Activated CD4-positive, alpha-beta memory T cell treated with anti-CD3 and anti-CD28 coated beads, Interleukin-2, amount 10 ng/mL, durations not matched to agents 7 days and 5 days (primary cell): ENCODE results near the gene CDK5R2. TPM values are rescaled to one million over a fixed set of nuclear protein-coding genes. Genes with fewer than 3 reads are reported as not detected.

Source experiments
- CTCF ChIA-PET: fragments of 350-600 bp; sonication (Branson Sonifier 250); formaldehyde crosslinking; loops from one replicate; lab custom pipeline; 2021; ENCODE audit warnings: antibody characterized with exemption, inconsistent platforms; lab: Charles Lee
- POLR2A ChIA-PET: fragments of 350-600 bp; sonication (Branson Sonifier 250); formaldehyde crosslinking; loops from one replicate; lab custom pipeline; 2021; ENCODE audit warnings: antibody characterized with exemption; lab: Charles Lee
- DNase-seq: peaks from one replicate; pipeline ENCODE4 v3.0.0-alpha.2; 2020
- H3K27ac Mint-ChIP-seq: one replicate; pipeline ENCODE4 v1.8.0; 2021; ENCODE audit warnings: mild to moderate bottlenecking, mixed read lengths
- H3K27me3 Mint-ChIP-seq: one replicate; pipeline ENCODE4 v1.8.0; 2021; ENCODE audit warnings: mixed read lengths
- H3K36me3 Mint-ChIP-seq: one replicate; pipeline ENCODE4 v1.8.0; 2021; ENCODE audit warnings: low read depth, mixed read lengths
- H3K4me1 Mint-ChIP-seq: one replicate; pipeline ENCODE4 v1.8.0; 2021; ENCODE audit warnings: mixed read lengths
- H3K4me3 Mint-ChIP-seq: one replicate; pipeline ENCODE4 v1.8.0; 2021; ENCODE audit warnings: mild to moderate bottlenecking, mixed read lengths
- H3K9me3 Mint-ChIP-seq: one replicate; pipeline ENCODE4 v1.8.0; 2021; ENCODE audit warnings: mixed read lengths
- total RNA-seq, 2 experiments: library from RNA; stranded (reverse); gene quantifications; one replicate each; pipeline ENCODE4 v1.2.3, GENCODE V29; 2021

The CDK5R2 gene
- total RNA-seq, 2 experiments from 2014 or later, result not detected

GRCh38 chr2:218954541-218955300, 4.7 kb upstream of the CDK5R2 start:
- CTCF ChIA-PET, result interaction anchor here (0.6 kb wide), 1 partner anchor 22 kb away, joined by 3 read pairs; no protein-coding TSS in a partner anchor
- Mint-ChIP-seq H3K4me3 (no peak overlapping the region), H3K9me3 (no peaks in the 10 kb centered on the region), H3K4me1 (peaks cover 8% of the 10 kb centered on the region), H3K27ac (no peak overlapping the region), H3K36me3 (no peaks in the 10 kb centered on the region), H3K27me3 (peaks cover 42% of the 10 kb centered on the region)
- DNase-seq, result no peak
- POLR2A ChIA-PET, result no interaction called here

DNA sequence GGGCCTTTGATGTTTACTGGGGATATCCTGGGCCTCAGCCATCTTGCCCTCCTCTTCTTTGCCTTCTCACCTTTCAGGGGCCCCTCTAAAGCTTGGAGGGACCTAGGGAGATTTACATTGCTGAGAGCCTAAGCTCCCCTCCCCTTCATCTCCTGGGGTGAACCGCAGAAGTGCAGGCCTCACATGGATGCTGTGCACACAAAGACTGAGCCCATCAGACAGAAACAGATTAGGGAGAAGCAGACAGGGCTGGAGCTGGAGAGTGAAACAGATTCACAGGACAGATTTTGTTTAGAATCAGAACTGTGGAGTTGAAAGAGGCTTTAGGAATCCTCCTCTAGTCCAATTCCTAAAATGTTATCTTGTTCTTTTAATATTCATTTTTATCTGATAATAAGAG, 3.4 kb upstream of the CDK5R2 start:
- Mint-ChIP-seq H3K36me3 (no peaks in the 10 kb centered on the region), H3K9me3 (no peaks in the 10 kb centered on the region), H3K27me3 (peaks cover 47% of the 10 kb centered on the region), H3K4me1 (peaks cover 12% of the 10 kb centered on the region), H3K27ac (no peak overlapping the region), H3K4me3 (no peak overlapping the region)
- CTCF ChIA-PET, result interaction anchor here (1.7 kb wide), 1 partner anchor 24 kb away, joined by 5 read pairs; no protein-coding TSS in a partner anchor
- no peak for DNase-seq
- POLR2A ChIA-PET, result no interaction called here

DNA sequence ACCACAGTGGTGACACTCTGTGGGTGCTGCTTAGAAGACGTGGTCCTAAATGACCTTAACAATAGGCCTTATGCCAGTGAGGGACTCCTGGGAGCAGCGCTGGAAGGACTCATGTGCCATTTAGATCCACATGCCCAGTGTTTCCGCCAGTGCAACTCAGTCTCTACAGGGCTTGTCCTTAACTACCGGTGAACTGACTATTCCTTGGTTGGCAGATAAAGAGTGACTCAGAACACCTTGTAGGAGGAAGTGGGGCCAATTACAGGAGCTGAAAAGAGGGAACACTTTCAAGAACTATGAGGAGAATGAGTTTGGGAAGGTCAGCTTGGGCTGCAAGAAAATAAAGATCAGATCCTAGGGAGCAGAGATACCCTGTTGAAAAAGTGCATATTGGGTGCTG, 1.8 kb upstream of the CDK5R2 start:
- DNase-seq, result no peak
- no peaks in the 10 kb centered on the region for H3K9me3 Mint-ChIP-seq
- POLR2A ChIA-PET, result no interaction called here
- peaks cover 15% of the 10 kb centered on the region for H3K4me1 Mint-ChIP-seq
- no peak overlapping the region for H3K27ac Mint-ChIP-seq
- H3K4me3 Mint-ChIP-seq, result no peak overlapping the region
- CTCF ChIA-PET, result interaction anchor here (1.7 kb wide), 1 partner anchor 22 kb away, joined by 5 read pairs; no protein-coding TSS in a partner anchor
- H3K27me3 Mint-ChIP-seq, result peaks cover 58% of the 10 kb centered on the region
- no peaks in the 10 kb centered on the region for H3K36me3 Mint-ChIP-seq

DNA sequence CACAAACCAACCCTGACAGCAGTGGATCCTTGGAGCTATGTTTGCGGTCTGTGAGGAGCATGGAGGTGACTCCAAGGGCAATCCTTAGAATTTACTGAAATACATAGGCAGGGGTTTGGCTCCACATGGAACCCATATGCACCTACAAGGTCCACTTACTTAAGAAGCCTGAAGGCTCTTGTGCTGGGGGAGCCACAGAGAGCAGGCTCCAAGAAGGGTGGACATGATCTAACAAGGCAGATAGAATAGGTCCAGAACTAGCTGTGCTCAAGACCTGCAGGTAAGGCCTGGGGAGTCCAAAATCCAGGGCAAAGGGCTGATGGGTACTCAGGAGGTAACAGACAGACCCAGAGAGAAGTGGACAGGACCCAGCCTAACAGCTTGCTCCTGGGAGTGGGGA, 1.2 kb upstream of the CDK5R2 start:
- DNase-seq, result no peak
- peaks cover 15% of the 10 kb centered on the region for H3K4me1 Mint-ChIP-seq
- H3K36me3 Mint-ChIP-seq, result no peaks in the 10 kb centered on the region
- no peak overlapping the region for H3K4me3 Mint-ChIP-seq
- H3K9me3 Mint-ChIP-seq, result no peaks in the 10 kb centered on the region
- H3K27ac Mint-ChIP-seq, result no peak overlapping the region
- peaks cover 63% of the 10 kb centered on the region for H3K27me3 Mint-ChIP-seq
- ChIA-PET CTCF (interaction anchor here (1.4 kb wide), 1 partner anchor 37 kb away, joined by 3 read pairs; no protein-coding TSS in a partner anchor), POLR2A (no interaction called here)

DNA sequence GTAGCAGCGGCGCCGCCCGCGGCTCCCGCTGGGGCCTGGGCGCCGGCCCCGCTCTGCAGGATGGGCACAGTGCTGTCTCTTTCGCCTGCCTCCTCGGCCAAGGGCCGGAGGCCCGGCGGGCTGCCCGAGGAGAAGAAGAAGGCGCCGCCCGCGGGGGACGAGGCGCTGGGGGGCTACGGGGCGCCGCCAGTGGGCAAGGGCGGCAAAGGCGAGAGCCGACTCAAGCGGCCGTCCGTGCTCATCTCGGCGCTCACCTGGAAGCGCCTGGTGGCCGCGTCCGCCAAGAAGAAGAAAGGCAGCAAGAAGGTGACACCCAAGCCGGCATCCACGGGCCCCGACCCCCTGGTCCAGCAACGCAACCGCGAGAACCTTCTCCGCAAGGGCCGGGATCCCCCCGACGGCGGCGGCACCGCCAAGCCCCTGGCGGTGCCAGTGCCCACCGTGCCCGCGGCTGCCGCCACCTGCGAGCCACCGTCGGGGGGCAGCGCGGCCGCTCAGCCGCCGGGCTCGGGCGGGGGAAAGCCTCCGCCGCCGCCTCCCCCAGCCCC, 369 bp downstream of the CDK5R2 start:
- ChIA-PET CTCF (interaction anchor here (1.3 to 1.4 kb wide), 2 partner anchors 35 to 62 kb away, joined by 3 read pairs; no protein-coding TSS in a partner anchor), POLR2A (interaction anchor here (1.0 kb wide), 1 partner anchor 22 kb away, joined by 3 read pairs; no protein-coding TSS in a partner anchor)
- Mint-ChIP-seq H3K4me3 (no peak overlapping the region), H3K9me3 (no peaks in the 10 kb centered on the region), H3K27ac (no peak overlapping the region), H3K4me1 (peaks cover 15% of the 10 kb centered on the region), H3K27me3 (peaks cover 76% of the 10 kb centered on the region), H3K36me3 (no peaks in the 10 kb centered on the region)
- no peak for DNase-seq

- no peaks in the 10 kb centered on the region for H3K9me3 Mint-ChIP-seq
- no peak for DNase-seq
- H3K4me1 Mint-ChIP-seq, result peaks cover 15% of the 10 kb centered on the region
- no peak overlapping the region for H3K27ac Mint-ChIP-seq
- H3K27me3 Mint-ChIP-seq, result peaks cover 73% of the 10 kb centered on the region
- POLR2A ChIA-PET, result no interaction called here
- H3K36me3 Mint-ChIP-seq, result no peaks in the 10 kb centered on the region
- CTCF ChIA-PET, result interaction anchor here (1.3 kb wide), 1 partner anchor 62 kb away, joined by 3 read pairs; no protein-coding TSS in a partner anchor
- H3K4me3 Mint-ChIP-seq, result no peak overlapping the region
These were observed 1.1 kb downstream of the CDK5R2 start for GRCh38 chr2:218960309-218961165.

- peaks cover 15% of the 10 kb centered on the region for H3K4me1 Mint-ChIP-seq
- no peaks in the 10 kb centered on the region for H3K9me3 Mint-ChIP-seq
- POLR2A ChIA-PET, result no interaction called here
- H3K36me3 Mint-ChIP-seq, result no peaks in the 10 kb centered on the region
- H3K27ac Mint-ChIP-seq, result peak overlapping the region; percentile 40
- no peak overlapping the region for H3K4me3 Mint-ChIP-seq
- H3K27me3 Mint-ChIP-seq, result peaks cover 73% of the 10 kb centered on the region
- DNase-seq, result no peak
- CTCF ChIA-PET, result no interaction called here
These were observed 1.8 kb downstream of the CDK5R2 start for GRCh38 chr2:218961229-218961628.

DNA sequence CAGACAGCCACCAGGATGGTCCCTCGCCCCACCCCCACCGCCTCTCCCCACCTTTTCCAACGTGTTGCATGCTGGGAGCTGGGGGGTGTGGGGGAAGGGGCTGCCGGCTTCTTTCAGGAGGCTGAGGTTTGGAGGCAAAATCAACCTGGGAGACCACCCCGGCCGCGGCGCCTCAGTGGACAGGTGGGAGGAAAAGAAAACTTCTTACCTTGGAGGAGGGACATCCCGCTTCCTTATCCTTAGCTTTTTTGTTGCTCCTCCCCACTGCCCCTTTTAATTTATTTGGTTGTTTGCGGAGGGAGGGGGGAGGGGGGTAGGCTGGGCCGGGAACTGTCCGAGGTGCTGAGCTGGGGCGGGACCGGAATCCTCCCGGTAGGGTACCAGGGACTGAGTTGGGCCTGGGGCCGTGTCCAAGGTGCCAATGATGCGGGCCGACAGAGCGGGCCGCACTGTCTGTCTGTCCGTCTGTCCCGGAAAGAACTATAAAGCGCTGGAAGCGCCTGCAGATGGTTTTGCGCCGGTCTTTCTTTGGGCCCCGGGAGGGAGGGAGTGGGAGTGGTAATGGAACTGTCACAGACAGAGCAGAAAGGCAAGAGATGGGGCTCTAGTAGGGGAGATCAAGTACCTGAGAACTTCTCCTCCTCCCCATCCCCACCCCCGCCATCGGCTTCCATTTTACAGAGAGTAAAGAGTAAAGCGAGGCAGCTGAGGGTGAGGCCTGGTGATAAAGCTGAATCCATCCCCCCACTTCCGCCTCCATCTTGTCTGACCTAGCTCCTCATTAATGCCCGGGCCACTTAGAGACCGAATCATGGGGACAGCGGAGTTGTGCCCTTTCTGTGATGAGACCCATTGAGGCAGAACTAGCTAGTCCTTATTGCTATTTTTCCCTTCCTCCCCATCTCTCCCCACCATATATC, 2.4 kb downstream of the CDK5R2 start:
- H3K9me3 Mint-ChIP-seq, result no peaks in the 10 kb centered on the region
- H3K4me3 Mint-ChIP-seq, result no peak overlapping the region
- ChIA-PET CTCF (interaction anchor here (0.6 to 0.9 kb wide), 2 partner anchors 18 to 254 kb away, joined by 3 to 6 read pairs; no protein-coding TSS in a partner anchor), POLR2A (no interaction called here)
- no peaks in the 10 kb centered on the region for H3K36me3 Mint-ChIP-seq
- peaks cover 15% of the 10 kb centered on the region for H3K4me1 Mint-ChIP-seq
- no peak overlapping the region for H3K27ac Mint-ChIP-seq
- peaks cover 72% of the 10 kb centered on the region for H3K27me3 Mint-ChIP-seq
- DNase-seq, result no peak

DNA sequence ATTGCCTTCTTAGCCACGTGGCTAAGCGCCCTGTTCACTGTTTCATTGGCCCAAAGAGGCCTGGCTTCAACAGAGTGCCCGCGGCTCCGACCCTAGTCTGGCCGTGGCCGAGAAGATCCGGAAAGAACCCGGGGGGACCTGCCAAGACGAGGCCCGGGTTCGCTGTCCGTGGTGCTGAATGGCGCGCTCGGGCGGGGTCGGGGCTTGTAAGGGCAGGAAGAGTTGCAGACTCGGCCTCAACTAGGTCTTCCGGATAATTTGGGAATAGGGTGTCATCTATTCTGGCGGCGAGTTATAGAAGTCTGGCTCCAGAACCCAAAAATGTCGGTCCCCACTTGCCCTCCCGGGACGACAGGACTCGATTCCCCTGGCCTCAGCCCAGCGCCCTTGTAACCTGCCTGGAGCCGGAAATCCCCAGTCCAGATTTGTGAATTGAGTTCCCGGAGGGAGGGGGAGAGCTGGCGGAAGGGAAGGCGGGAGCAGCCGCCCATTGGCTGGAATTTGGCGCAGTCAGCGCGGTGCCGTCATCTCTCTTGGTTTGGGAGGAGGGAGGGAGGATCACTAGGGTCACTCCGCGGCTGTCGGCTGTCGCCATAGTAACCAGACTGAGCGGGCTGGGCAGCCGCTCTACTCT, 3.5 kb downstream of the CDK5R2 start:
- H3K36me3 Mint-ChIP-seq, result no peaks in the 10 kb centered on the region
- no peak overlapping the region for H3K27ac Mint-ChIP-seq
- peak; percentile 61 for DNase-seq
- H3K4me1 Mint-ChIP-seq, result peaks cover 15% of the 10 kb centered on the region
- CTCF ChIA-PET, result interaction anchor here (2.3 kb wide), 1 partner anchor 17 kb away, joined by 8 read pairs; no protein-coding TSS in a partner anchor
- POLR2A ChIA-PET, result interaction anchor here (0.6 kb wide), 1 partner anchor 58 kb away, joined by 3 read pairs; no protein-coding TSS in a partner anchor
- H3K9me3 Mint-ChIP-seq, result no peaks in the 10 kb centered on the region
- peaks cover 63% of the 10 kb centered on the region for H3K27me3 Mint-ChIP-seq
- no peak overlapping the region for H3K4me3 Mint-ChIP-seq

DNA sequence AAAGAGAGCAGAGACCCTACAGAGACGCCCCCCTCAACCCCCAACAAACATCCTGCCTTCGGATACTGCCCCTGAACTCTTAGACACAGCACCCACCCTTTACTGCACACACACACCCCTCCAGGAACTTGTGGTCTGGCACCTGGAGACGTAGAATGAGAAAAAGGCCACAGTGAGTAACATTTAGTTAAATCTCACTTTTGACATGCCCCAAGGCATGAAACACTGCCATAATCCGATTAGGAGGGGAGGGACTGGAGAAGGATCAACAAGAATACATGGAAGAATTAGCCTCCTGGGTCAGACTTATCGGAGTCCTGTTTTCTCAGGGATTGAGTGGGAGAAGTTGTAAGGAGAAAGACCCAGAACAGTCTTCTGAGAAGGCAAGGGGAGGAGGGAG, 4.1 kb downstream of the CDK5R2 start:
- no peaks in the 10 kb centered on the region for H3K36me3 Mint-ChIP-seq
- H3K4me1 Mint-ChIP-seq, result peaks cover 15% of the 10 kb centered on the region
- CTCF ChIA-PET, result interaction anchor here (2.3 kb wide), 1 partner anchor 17 kb away, joined by 8 read pairs; no protein-coding TSS in a partner anchor
- H3K4me3 Mint-ChIP-seq, result no peak overlapping the region
- no peak overlapping the region for H3K27ac Mint-ChIP-seq
- no peaks in the 10 kb centered on the region for H3K9me3 Mint-ChIP-seq
- no peak for DNase-seq
- H3K27me3 Mint-ChIP-seq, result peaks cover 60% of the 10 kb centered on the region
- POLR2A ChIA-PET, result interaction anchor here (0.6 kb wide), 1 partner anchor 58 kb away, joined by 3 read pairs; no protein-coding TSS in a partner anchor

GRCh38 chr2:218964041-218964771, 4.7 kb downstream of the CDK5R2 start:
- no peak overlapping the region for H3K27ac Mint-ChIP-seq
- no peaks in the 10 kb centered on the region for H3K9me3 Mint-ChIP-seq
- POLR2A ChIA-PET, result no interaction called here
- no peak overlapping the region for H3K4me3 Mint-ChIP-seq
- no peaks in the 10 kb centered on the region for H3K36me3 Mint-ChIP-seq
- peaks cover 9% of the 10 kb centered on the region for H3K4me1 Mint-ChIP-seq
- peaks cover 57% of the 10 kb centered on the region for H3K27me3 Mint-ChIP-seq
- DNase-seq, result no peak
- CTCF ChIA-PET, result interaction anchor here (2.3 kb wide), 1 partner anchor 16 kb away, joined by 8 read pairs; no protein-coding TSS in a partner anchor
